Stimulated activated naive CD8-positive, alpha-beta T cell treated with anti-CD3 and anti-CD28 coated beads, Interleukin-15, Interleukin-2, amounts not matched to agents 100 ng/mL and 50 ng/mL, for 24 hours (primary cell): ENCODE results near the gene TMC6.
A peak's percentile ranks its signal among the peaks of the same experiment; 100 is the strongest.
"Not testable (repeated sequence)": the region's sequence is repeated elsewhere in the genome, so short reads cannot be mapped to it uniquely, and the experiment has no call there.

Source experiments
- H3K27ac Mint-ChIP-seq: one replicate; pipeline ENCODE4 v1.8.0; 2021; ENCODE audit warnings: mild to moderate bottlenecking, mixed read lengths
- H3K27me3 Mint-ChIP-seq: one replicate; pipeline ENCODE4 v1.8.0; 2021; ENCODE audit warnings: mixed read lengths
- H3K36me3 Mint-ChIP-seq: one replicate; pipeline ENCODE4 v1.8.0; 2021; ENCODE audit warnings: low read depth, mixed read lengths
- H3K4me1 Mint-ChIP-seq: one replicate; pipeline ENCODE4 v1.8.0; 2021; ENCODE audit warnings: low read depth, mixed read lengths
- H3K4me3 Mint-ChIP-seq: one replicate; pipeline ENCODE4 v1.8.0; 2021; ENCODE audit warnings: mild to moderate bottlenecking, mixed read lengths
- H3K9me3 Mint-ChIP-seq: one replicate; pipeline ENCODE4 v1.8.0; 2021; ENCODE audit warnings: mixed read lengths

The TMC6 gene

DNA sequence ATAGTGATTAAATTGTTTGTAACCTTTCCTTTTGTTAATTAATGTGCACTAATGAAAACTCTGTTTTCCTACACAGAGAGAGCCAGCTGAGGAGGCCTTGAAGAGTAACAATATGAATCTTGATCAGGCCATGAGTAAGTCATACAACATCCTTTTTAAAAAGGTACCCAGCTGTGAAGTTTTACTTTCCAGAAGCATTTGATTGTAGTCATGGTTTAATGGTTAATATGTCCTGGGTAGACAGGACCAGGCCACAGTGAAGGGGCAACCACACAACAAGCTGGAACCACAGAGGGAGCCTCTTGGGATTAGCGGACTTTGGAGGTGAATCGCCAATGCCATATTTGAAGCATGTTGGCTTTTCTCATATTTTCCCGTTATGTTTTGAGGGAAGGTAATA, 55.6 kb downstream of the TMC6 start:
- Mint-ChIP-seq H3K9me3 (no peaks in the 10 kb centered on the region), H3K27ac (no peak overlapping the region), H3K36me3 (peaks cover 44% of the 10 kb centered on the region), H3K4me1 (no peaks in the 10 kb centered on the region), H3K27me3 (no peaks in the 10 kb centered on the region), H3K4me3 (no peak overlapping the region)

DNA sequence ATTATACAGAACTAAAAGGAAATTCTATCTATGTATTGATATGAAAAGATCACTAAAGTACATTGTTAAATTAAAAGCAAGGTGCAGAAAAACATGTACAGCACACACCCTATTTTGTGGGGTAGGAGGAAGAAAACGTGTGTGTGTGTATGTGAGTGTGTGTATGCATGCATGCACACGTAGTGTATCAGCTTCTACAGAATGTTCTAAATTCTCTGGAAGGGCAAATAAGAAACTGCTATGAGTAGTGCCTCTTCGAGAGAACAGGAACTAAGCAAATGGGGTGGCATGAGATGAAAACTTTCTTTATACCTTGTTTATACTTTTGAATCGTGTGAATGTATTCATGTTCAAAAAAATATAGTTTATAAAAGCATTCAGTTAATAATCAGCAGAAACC, 58.9 kb downstream of the TMC6 start:
- H3K27ac Mint-ChIP-seq: no peak overlapping the region
- no peaks in the 10 kb centered on the region for H3K27me3 Mint-ChIP-seq
- peaks cover 43% of the 10 kb centered on the region for H3K36me3 Mint-ChIP-seq
- H3K4me3 Mint-ChIP-seq: no peak overlapping the region
- no peaks in the 10 kb centered on the region for H3K4me1 Mint-ChIP-seq
- no peaks in the 10 kb centered on the region for H3K9me3 Mint-ChIP-seq

GRCh38 chr17:78066976-78067375, 61.6 kb downstream of the TMC6 start:
- not testable (repeated sequence) for H3K27ac Mint-ChIP-seq, H3K9me3 Mint-ChIP-seq, H3K4me1 Mint-ChIP-seq, H3K27me3 Mint-ChIP-seq, H3K4me3 Mint-ChIP-seq
- peaks cover 27% of the 10 kb centered on the region for H3K36me3 Mint-ChIP-seq

DNA sequence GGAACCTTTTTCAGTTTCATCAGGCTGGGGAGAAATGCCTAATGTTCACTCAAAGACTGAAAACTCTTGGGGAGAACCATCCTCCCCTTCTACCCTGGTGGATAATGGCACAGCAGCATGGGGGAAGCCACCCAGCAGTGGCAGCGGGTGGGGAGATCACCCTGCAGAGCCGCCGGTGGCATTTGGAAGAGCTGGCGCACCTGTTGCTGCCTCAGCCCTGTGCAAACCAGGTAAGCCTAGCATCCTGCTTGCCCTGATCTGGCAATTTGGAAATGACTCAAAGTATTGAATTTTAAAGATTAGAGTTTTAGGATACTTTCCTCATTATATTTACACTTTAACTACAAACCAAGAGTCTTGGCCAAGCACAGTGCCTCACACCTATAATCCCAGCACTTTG, 63.8 kb downstream of the TMC6 start:
- Mint-ChIP-seq H3K9me3 (no peaks in the 10 kb centered on the region), H3K27me3 (no peaks in the 10 kb centered on the region), H3K27ac (peak overlapping the region; percentile 16), H3K4me1 (peaks cover 6% of the 10 kb centered on the region), H3K4me3 (no peak overlapping the region), H3K36me3 (peaks cover 11% of the 10 kb centered on the region)

GRCh38 chr17:78063489-78063888, 65.1 kb downstream of the TMC6 start:
- no peak overlapping the region for H3K27ac Mint-ChIP-seq
- peaks cover 11% of the 10 kb centered on the region for H3K36me3 Mint-ChIP-seq
- H3K27me3 Mint-ChIP-seq: no peaks in the 10 kb centered on the region
- H3K9me3 Mint-ChIP-seq: no peaks in the 10 kb centered on the region
- no peak overlapping the region for H3K4me3 Mint-ChIP-seq
- peaks cover 6% of the 10 kb centered on the region for H3K4me1 Mint-ChIP-seq

GRCh38 chr17:78062596-78062995, 66.0 kb downstream of the TMC6 start:
- no peak overlapping the region for H3K4me3 Mint-ChIP-seq
- no peaks in the 10 kb centered on the region for H3K9me3 Mint-ChIP-seq
- H3K4me1 Mint-ChIP-seq: peaks cover 6% of the 10 kb centered on the region
- no peaks in the 10 kb centered on the region for H3K27me3 Mint-ChIP-seq
- no peak overlapping the region for H3K27ac Mint-ChIP-seq
- peaks cover 6% of the 10 kb centered on the region for H3K36me3 Mint-ChIP-seq
